ENCODE results near the gene RNU2-63P.
A peak's percentile ranks its signal among the peaks of the same experiment; 100 is the strongest.
"Not testable (repeated sequence)": the region's sequence is repeated elsewhere in the genome, so short reads cannot be mapped to it uniquely, and the experiment has no call there.

Gene RNU2-63P

GRCh38 chr2:88027697-88028389 lies 11.5 kb upstream of the RNU2-63P start:
- DNase-seq, result no peak

GRCh38 chr2:88024509-88024908 lies 8.2 kb upstream of the RNU2-63P start:
- DNase-seq, result no peak

GRCh38 chr2:88022669-88022921 lies 6.2 kb upstream of the RNU2-63P start:
- no peak for DNase-seq

GRCh38 chr2:88019985-88020384 lies 3.6 kb upstream of the RNU2-63P start:
- no peak for DNase-seq

- no peak for DNase-seq
These were observed 2.6 kb upstream of the RNU2-63P start for GRCh38 chr2:88018909-88019308.

GRCh38 chr2:88018077-88018805 lies 1.9 kb upstream of the RNU2-63P start:
- not testable (repeated sequence) for DNase-seq

GRCh38 chr2:88017780-88018038 lies 1.4 kb upstream of the RNU2-63P start:
- DNase-seq, result not testable (repeated sequence)

GRCh38 chr2:88016960-88017779 lies 823 bp upstream of the RNU2-63P start:
- DNase-seq, result peak; percentile 93

GRCh38 chr2:88011011-88011410 lies 5.3 kb downstream of the RNU2-63P start:
- DNase-seq, result no peak

GRCh38 chr2:88010136-88010535 lies 6.2 kb downstream of the RNU2-63P start:
- no peak for DNase-seq

- no peak for DNase-seq
These were observed 9.4 kb downstream of the RNU2-63P start for GRCh38 chr2:88006912-88007439.

- DNase-seq, result no peak
These were observed 10.6 kb downstream of the RNU2-63P start for GRCh38 chr2:88005776-88006175.

- no peak for DNase-seq
These were observed 13.1 kb downstream of the RNU2-63P start for GRCh38 chr2:88003074-88003755.

GRCh38 chr2:88002359-88002707 lies 14.0 kb downstream of the RNU2-63P start:
- no peak for DNase-seq

- DNase-seq, result not testable (repeated sequence)
These were observed 15.9 kb downstream of the RNU2-63P start for GRCh38 chr2:88000474-88000873.

- no peak for DNase-seq
These were observed 19.8 kb downstream of the RNU2-63P start for GRCh38 chr2:87996570-87996969.

- no peak for DNase-seq
These were observed 20.6 kb downstream of the RNU2-63P start for GRCh38 chr2:87995756-87996155.

- not testable (repeated sequence) for DNase-seq
These were observed 22.0 kb downstream of the RNU2-63P start for GRCh38 chr2:87994304-87994850.

GRCh38 chr2:87992569-87992968 lies 23.8 kb downstream of the RNU2-63P start:
- not testable (repeated sequence) for DNase-seq

- DNase-seq, result not testable (repeated sequence)
These were observed 28.9 kb downstream of the RNU2-63P start for GRCh38 chr2:87987473-87987872.

GRCh38 chr2:87985902-87986301 lies 30.4 kb downstream of the RNU2-63P start:
- DNase-seq, result not testable (repeated sequence)

GRCh38 chr2:87981182-87981581 lies 35.2 kb downstream of the RNU2-63P start:
- not testable (repeated sequence) for DNase-seq

GRCh38 chr2:87972385-87972784 lies 44.0 kb downstream of the RNU2-63P start:
- not testable (repeated sequence) for DNase-seq
